ENCODE measurements around the gene MIEF1. TPM values are rescaled to one million over a fixed set of nuclear protein-coding genes. Genes with fewer than 3 reads are reported as not detected.

MIEF1 gene
- total and polyA plus RNA-seq, 2 of the 8 experiments (the other 6 are each of a cell fraction or from before 2014, with no cell fraction given), result 16.8 to 32.7 TPM

GRCh38 chr22:39528681-39529486 is 26.8 kb downstream of the MIEF1 start (continued):
- TF ChIP-seq CHD7 (IDR thresholded peaks at IDR 0.05; ENCODE audit: insufficient replicate concordance, low read length) (peak; percentile 72), SIRT6 (IDR thresholded peaks at IDR 0.05; ENCODE audit: low read length) (no peak), POU5F1 (IDR thresholded peaks at IDR 0.05; ENCODE audit: low read depth, low read length) (no peak), SP2 (IDR thresholded peaks at IDR 0.05; ENCODE audit: low read length) (no peak), POLR2A (IDR thresholded peaks at IDR 0.05; ENCODE audit: control extremely low read depth in 1 of 2, low read depth in 2 of 2, low read length in 2 of 2) (no peak; a peak in 1 of 3 replicates), KDM5A (IDR thresholded peaks at IDR 0.05; ENCODE audit: low read length) (no peak), TEAD4 (IDR thresholded peaks at IDR 0.05; ENCODE audit: low read depth, low read length) (peak; percentile 88)
- TF ChIP-seq, protein P1, sequence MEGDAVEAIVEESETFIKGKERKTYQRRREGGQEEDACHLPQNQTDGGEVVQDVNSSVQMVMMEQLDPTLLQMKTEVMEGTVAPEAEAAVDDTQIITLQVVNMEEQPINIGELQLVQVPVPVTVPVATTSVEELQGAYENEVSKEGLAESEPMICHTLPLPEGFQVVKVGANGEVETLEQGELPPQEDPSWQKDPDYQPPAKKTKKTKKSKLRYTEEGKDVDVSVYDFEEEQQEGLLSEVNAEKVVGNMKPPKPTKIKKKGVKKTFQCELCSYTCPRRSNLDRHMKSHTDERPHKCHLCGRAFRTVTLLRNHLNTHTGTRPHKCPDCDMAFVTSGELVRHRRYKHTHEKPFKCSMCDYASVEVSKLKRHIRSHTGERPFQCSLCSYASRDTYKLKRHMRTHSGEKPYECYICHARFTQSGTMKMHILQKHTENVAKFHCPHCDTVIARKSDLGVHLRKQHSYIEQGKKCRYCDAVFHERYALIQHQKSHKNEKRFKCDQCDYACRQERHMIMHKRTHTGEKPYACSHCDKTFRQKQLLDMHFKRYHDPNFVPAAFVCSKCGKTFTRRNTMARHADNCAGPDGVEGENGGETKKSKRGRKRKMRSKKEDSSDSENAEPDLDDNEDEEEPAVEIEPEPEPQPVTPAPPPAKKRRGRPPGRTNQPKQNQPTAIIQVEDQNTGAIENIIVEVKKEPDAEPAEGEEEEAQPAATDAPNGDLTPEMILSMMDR (IDR thresholded peaks at IDR 0.05; ENCODE audit: control extremely low read depth in 1 of 3, insufficient read depth in 1 of 3, low read depth in 1 of 3, low read length in 3 of 3), result peak; percentile 98 to 100 (median 98)
